Measurements from ENCODE around the gene SCML1. TPM values are rescaled to one million over a fixed set of nuclear protein-coding genes. Genes with fewer than 3 reads are reported as not detected.
A peak's percentile ranks its signal among the peaks of the same experiment; 100 is the strongest.

The SCML1 gene
- total RNA-seq, 2 donors from 2014 or later: 0.80 to 3.9 TPM

GRCh38 chrX:17725181-17725580 is 12.1 kb upstream of the SCML1 start:
- Mint-ChIP-seq H3K27ac (no peak overlapping the region), H3K36me3 (ENCODE audit: low read depth) (no peaks in the 10 kb centered on the region)

DNA sequence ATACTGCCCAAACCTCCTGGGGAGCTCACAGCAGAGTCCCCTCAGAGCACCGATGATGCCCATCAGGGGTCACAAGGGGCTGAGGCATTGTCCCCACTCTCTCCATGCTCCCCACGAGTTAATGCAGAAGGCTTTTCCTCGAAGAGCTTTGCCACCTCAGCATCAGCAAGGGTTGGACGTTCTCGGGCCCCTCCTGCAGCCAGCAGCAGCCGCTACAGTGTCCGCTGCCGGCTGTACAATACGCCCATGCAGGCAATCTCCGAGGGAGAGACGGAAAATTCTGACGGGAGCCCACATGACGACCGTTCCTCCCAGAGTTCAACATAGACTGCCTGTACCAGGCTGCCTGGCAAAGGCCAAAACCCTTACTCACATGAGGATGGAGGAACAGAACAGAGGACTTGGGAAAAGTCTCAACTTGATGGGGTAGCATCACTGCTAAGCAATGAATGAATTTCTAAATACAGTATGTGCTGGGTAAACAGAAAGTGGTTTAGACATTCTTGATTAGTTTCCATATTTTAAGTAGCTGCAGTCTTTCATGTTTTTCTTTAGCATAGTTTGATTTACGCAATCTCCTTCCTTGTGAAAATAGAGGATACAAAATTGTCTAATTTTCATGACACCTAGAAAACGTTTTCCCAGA is 5.0 kb upstream of the SCML1 start:
- H3K4me3 Mint-ChIP-seq: no peak overlapping the region

More at GRCh38 chrX:17725181-17725580, 12.1 kb upstream of the SCML1 start:
- Mint-ChIP-seq H3K9me3 (no peaks in the 10 kb centered on the region), H3K4me3 (no peak overlapping the region), H3K4me1 (no peaks in the 10 kb centered on the region), H3K27me3 (no peaks in the 10 kb centered on the region)
- ATAC-seq (replicated peaks): no peak

DNA sequence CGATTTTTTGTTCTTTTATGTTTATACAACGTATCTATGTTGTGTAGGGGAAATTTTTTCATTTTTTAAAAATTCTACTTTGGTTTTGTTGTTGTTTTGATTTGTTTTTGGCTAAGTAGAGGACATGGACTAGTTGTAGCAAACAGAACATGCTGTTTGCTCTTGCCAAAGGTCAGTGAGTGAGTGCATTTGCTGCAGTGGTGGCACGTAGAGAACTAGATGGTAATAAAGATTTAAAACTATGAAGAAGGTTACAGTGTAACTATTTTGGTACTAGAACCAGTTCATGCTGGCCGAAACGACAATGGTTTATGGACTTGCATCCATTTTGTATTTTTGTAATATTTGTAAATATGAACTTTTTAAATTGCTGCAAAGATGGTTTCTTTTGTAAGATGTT is 1.9 kb upstream of the SCML1 start:
- Mint-ChIP-seq H3K27ac (no peak overlapping the region), H3K4me1 (peaks cover 12% of the 10 kb centered on the region), H3K4me3 (peak overlapping the region; percentile 85), H3K27me3 (peaks cover 5% of the 10 kb centered on the region), H3K9me3 (no peaks in the 10 kb centered on the region), H3K36me3 (ENCODE audit: low read depth) (no peaks in the 10 kb centered on the region)
- no peak for ATAC-seq (replicated peaks)

More for the DNA sequence above, 5.0 kb upstream of the SCML1 start:
- Mint-ChIP-seq H3K4me1 (no peaks in the 10 kb centered on the region), H3K27me3 (peaks cover 5% of the 10 kb centered on the region), H3K27ac (no peak overlapping the region), H3K36me3 (ENCODE audit: low read depth) (no peaks in the 10 kb centered on the region), H3K9me3 (no peaks in the 10 kb centered on the region)
- ATAC-seq (replicated peaks): no peak

DNA sequence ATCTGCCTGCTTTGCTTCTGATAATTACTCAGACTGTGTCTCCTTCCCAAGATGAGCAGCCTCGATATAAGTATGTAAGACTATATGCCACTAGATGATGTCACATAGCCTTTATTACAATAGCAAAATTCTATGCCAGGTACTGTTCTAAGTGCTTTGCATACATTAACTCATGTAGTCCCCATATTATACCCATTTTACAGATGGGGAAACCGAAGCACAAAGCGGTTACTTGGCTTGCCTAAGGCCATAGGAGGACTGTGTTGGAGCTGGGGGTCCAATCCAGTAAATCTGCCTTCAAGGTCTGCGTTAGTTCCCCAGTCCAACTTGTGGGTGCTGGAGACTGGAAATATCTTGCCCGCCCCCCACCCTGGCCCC is 826 bp upstream of the SCML1 start:
- H3K4me1 Mint-ChIP-seq: peaks cover 12% of the 10 kb centered on the region
- H3K27ac Mint-ChIP-seq: peak overlapping the region; percentile 75

DNA sequence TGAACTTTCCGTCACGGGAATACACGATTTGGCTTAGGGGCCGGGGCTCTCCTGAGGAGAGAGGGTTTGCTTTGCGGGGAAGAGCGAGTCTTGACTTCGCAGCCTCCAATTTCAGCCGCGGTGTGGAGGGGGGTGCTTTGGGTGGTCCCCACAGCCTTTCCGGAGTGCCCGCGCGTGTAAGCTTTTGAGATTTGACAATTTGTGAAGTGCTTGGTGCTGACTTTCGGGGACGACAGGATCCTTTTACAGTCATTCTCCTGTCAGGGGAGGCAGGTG is 355 bp downstream of the SCML1 start:
- Mint-ChIP-seq H3K36me3 (ENCODE audit: low read depth) (no peaks in the 10 kb centered on the region), H3K27me3 (peaks cover 5% of the 10 kb centered on the region), H3K27ac (peak overlapping the region; percentile 69), H3K4me3 (peak overlapping the region; percentile 85), H3K4me1 (peaks cover 12% of the 10 kb centered on the region), H3K9me3 (no peaks in the 10 kb centered on the region)
- no peak for ATAC-seq (replicated peaks)

More for the DNA sequence above, 826 bp upstream of the SCML1 start:
- Mint-ChIP-seq H3K27me3 (peaks cover 5% of the 10 kb centered on the region), H3K9me3 (no peaks in the 10 kb centered on the region), H3K4me3 (peak overlapping the region; percentile 85), H3K36me3 (ENCODE audit: low read depth) (no peaks in the 10 kb centered on the region)
- ATAC-seq (replicated peaks): no peak

DNA sequence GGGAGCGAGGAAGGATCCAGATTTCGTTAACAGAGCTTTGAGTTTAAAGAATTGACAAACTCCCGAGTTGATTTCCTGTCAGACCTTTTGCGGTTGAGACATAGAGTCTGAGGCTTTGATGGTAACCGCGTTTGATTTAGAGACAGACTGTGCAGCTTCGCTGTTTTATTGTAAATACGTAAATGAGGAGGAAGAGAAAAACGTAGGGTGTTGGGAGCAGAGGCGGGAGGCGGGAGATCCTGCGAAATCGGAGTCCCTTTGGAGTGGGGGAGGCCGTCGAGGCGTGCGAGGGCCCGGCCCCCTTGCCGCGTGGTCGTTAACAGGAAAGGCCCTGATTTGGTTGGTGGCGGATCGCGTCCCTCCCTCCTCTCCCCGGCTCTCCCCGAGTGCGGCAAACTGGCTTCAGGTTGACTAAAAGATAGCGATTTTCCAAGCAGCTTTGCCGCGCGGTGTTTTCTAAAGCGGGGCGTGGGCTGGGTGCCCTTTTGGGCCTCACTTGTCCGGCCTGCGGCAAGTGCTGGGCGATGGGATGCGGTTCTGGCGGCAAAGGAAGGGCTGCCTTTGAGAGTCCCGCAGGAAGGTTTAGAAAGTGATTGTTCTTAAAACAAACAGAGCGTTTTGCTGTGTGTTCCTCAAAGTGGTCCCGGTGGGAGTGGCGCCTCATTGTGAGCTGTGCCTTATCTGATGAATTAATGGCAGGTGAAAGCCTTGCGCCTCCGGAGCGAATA is 857 bp downstream of the SCML1 start:
- peak; percentile 9 for ATAC-seq (replicated peaks)
- peaks cover 5% of the 10 kb centered on the region for H3K27me3 Mint-ChIP-seq
- peak overlapping the region; percentile 85 for H3K4me3 Mint-ChIP-seq
- no peaks in the 10 kb centered on the region for H3K9me3 Mint-ChIP-seq
- peak overlapping the region; percentile 69 for H3K27ac Mint-ChIP-seq
- peaks cover 12% of the 10 kb centered on the region for H3K4me1 Mint-ChIP-seq
- no peaks in the 10 kb centered on the region for H3K36me3 Mint-ChIP-seq (ENCODE audit: low read depth)

GRCh38 chrX:17738737-17739535 is 1.6 kb downstream of the SCML1 start:
- peaks cover 4% of the 10 kb centered on the region for H3K27me3 Mint-ChIP-seq
- no peaks in the 10 kb centered on the region for H3K9me3 Mint-ChIP-seq
- H3K4me1 Mint-ChIP-seq: peaks cover 12% of the 10 kb centered on the region
- H3K36me3 Mint-ChIP-seq (ENCODE audit: low read depth): no peaks in the 10 kb centered on the region
- peak overlapping the region; percentile 85 for H3K4me3 Mint-ChIP-seq
- ATAC-seq (replicated peaks): no peak
- H3K27ac Mint-ChIP-seq: peak overlapping the region; percentile 69

DNA sequence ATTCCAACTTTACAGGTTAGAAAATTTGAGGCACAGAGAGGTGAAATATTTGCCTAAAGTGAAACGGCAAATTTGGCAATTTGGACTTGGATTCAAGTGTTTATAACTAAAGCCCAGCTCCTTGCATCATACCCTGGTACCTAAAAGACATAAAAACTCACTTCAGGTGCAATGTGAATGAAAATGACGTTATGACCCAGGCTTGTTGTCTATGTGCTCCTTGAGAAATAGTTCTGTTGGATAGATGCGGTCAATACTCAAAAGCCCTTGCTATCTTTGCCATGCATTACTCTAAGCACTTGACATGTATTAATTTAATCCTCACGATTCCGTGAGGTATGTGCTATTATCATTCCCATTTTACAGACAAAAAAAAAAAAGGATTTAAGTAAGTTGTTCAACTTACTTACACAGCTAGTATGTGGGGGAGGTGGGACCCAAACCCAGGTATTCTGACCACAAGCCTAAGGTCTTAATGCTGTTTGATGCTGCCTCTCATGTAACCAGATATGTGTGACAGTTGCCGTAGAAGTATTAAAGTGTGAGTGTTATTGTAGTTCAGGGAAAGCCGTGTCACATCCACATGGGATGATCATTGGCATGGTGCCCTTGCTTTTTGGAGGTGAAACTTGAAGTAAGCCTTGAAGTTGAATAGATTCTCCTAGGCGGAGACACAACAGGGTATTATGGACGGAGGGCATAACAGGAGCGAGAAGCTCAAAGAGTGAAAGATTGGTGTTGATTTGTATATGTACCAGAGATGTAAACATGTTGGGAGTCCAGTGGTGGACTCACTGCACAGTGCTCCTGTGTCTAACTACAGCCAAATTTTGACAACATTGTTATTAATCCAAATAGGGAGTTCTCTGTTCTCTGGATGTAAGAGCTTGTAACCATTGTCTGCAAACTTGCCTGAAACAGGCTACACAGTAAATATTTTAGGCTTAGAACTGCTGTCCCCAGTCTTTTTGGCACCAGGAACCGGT is 3.1 kb downstream of the SCML1 start:
- Mint-ChIP-seq H3K27me3 (no peaks in the 10 kb centered on the region), H3K4me3 (no peak overlapping the region)
- no peak for ATAC-seq (replicated peaks)

DNA sequence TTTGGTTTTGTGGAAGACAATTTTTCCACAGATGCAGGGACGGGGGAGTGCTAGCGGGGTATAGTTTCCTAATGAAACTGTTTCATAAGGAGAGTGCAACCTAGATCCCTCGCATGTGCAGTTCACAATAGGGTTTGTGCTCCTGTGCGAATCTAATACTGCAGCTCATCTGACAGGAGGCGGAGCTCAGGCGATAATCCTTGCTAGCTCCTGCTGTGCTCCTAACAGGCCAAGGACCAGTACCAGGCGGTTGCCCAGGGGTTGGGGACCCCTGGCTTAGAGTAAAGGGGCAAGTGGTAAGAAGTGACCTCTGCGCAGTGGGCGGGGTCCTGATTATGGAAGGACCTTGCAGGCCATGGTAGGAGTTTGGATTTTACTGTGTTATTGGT is 3.8 kb downstream of the SCML1 start:
- Mint-ChIP-seq H3K4me1 (peaks cover 12% of the 10 kb centered on the region), H3K36me3 (ENCODE audit: low read depth) (no peaks in the 10 kb centered on the region), H3K27ac (no peak overlapping the region), H3K27me3 (no peaks in the 10 kb centered on the region), H3K4me3 (no peak overlapping the region), H3K9me3 (no peaks in the 10 kb centered on the region)
- no peak for ATAC-seq (replicated peaks)

More for the DNA sequence above, 3.1 kb downstream of the SCML1 start:
- Mint-ChIP-seq H3K9me3 (no peaks in the 10 kb centered on the region), H3K27ac (no peak overlapping the region), H3K36me3 (ENCODE audit: low read depth) (no peaks in the 10 kb centered on the region), H3K4me1 (peaks cover 12% of the 10 kb centered on the region)

DNA sequence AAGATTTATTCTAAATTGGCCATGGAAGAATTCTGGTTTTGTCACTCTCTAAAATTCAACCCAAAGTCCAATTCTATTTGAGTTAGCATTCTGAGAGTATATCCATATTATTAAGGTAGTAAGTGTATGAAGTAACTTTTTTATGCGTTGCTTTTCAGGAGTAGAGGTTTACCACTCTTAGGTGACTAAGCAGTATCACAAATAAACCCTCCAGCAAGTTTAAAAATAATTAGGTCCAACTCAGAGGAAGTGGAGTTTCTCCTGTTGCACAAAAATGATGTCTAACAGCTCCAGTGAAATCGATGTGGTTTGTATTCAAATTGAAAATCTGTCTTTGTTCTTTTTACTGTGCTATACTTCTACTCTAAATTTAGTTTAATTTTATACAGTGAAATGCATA is 6.6 kb downstream of the SCML1 start:
- no peaks in the 10 kb centered on the region for H3K36me3 Mint-ChIP-seq (ENCODE audit: low read depth)
- H3K27me3 Mint-ChIP-seq: no peaks in the 10 kb centered on the region
- H3K4me1 Mint-ChIP-seq: peaks cover 5% of the 10 kb centered on the region
- H3K27ac Mint-ChIP-seq: no peak overlapping the region
- H3K9me3 Mint-ChIP-seq: no peaks in the 10 kb centered on the region
- H3K4me3 Mint-ChIP-seq: no peak overlapping the region
- ATAC-seq (replicated peaks): no peak

- Mint-ChIP-seq H3K4me3 (no peak overlapping the region), H3K27ac (no peak overlapping the region), H3K27me3 (no peaks in the 10 kb centered on the region), H3K9me3 (no peaks in the 10 kb centered on the region), H3K4me1 (no peaks in the 10 kb centered on the region), H3K36me3 (ENCODE audit: low read depth) (no peaks in the 10 kb centered on the region)
- ATAC-seq (replicated peaks): no peak
Measured at GRCh38 chrX:17744896-17745523, 7.7 kb downstream of the SCML1 start.

DNA sequence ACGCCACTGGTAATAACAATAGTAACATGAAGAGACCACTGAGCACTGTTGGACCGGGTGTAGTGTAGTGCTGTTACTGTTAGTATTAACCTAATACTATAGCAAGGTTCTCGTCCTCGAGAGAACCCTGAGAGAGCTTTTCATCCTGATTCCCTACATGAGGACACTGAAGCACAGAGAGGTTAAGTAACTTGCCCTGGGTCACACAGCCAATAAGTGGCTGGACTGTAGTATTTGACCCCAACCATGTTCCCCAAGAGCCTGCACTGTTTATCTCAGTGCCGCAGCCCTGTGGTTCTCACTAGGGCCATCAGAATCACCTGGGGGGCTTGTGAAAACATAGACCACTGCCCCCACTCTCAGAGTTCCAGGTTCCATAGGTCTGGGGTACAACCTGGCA is 10.4 kb downstream of the SCML1 start:
- Mint-ChIP-seq H3K4me3 (no peak overlapping the region), H3K4me1 (no peaks in the 10 kb centered on the region), H3K9me3 (no peaks in the 10 kb centered on the region), H3K27me3 (no peaks in the 10 kb centered on the region), H3K27ac (no peak overlapping the region), H3K36me3 (ENCODE audit: low read depth) (peaks cover 17% of the 10 kb centered on the region)
- ATAC-seq (replicated peaks): no peak

DNA sequence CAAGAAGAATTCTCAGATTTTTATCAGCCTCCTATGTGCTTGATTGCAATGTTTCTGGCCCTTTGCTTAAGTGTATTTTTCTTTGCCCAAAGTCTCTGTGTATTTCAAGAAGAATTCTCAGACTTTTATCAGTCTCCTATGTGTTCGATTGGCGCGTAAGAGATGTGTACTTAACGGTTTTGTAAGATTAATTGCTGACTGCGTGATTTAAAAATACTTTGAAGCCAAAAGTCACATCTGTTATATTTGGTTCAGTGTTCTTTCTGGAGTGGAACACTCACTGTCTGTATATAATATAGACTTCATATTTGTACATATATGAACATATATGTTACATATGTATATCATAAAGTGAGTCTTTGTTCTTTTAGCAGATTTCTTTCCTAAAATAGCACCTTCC is 11.4 kb downstream of the SCML1 start:
- no peak overlapping the region for H3K27ac Mint-ChIP-seq
- no peaks in the 10 kb centered on the region for H3K9me3 Mint-ChIP-seq
- H3K4me1 Mint-ChIP-seq: no peaks in the 10 kb centered on the region
- H3K36me3 Mint-ChIP-seq (ENCODE audit: low read depth): peaks cover 17% of the 10 kb centered on the region
- no peak overlapping the region for H3K4me3 Mint-ChIP-seq
- no peak for ATAC-seq (replicated peaks)
- H3K27me3 Mint-ChIP-seq: no peaks in the 10 kb centered on the region

DNA sequence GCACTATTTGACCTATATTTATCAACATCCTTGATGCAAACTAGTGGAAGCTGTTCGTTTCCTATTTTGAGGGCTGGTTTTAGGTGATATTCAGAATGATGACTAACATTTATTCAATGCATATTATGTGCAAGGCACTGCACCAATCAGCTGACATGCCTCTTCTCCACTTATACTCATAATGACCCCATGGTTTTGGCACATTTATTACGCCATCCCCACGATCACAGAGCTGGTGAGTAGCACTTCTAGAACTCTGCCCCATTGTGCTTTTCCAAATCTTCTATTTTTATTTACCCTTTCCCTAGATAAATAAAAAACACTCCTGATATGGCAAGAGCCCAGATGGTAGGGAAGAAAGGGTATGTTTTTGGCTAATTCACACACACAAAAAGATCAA is 13.1 kb downstream of the SCML1 start:
- ATAC-seq (replicated peaks): no peak
- no peak overlapping the region for H3K27ac Mint-ChIP-seq
- no peaks in the 10 kb centered on the region for H3K9me3 Mint-ChIP-seq
- no peak overlapping the region for H3K4me3 Mint-ChIP-seq
- peaks cover 17% of the 10 kb centered on the region for H3K36me3 Mint-ChIP-seq (ENCODE audit: low read depth)
- no peaks in the 10 kb centered on the region for H3K27me3 Mint-ChIP-seq
- no peaks in the 10 kb centered on the region for H3K4me1 Mint-ChIP-seq

Data from activated T-helper 17 cell treated with anti-CD3 and anti-CD28 coated beads, Interleukin-2, amount 50 U/mL, for 72 hours (primary cell).